ENCODE data around the gene TIPIN. TPM values are rescaled to one million over a fixed set of nuclear protein-coding genes. Genes with fewer than 3 reads are reported as not detected.
A peak's percentile ranks its signal among the peaks of the same experiment; 100 is the strongest.

The TIPIN gene
- total RNA-seq (1 to 10 TPM; 3.2 to 7.4 (median 3.6) TPM), polyA plus RNA-seq (3.8 TPM)
- long read RNA-seq, donor 1, partial matches to known transcripts = 0 of 7 reads
- long read RNA-seq, donor 1, other reads (novel, unspliced or antisense) = 7 of 7 reads
- long read RNA-seq, donor 2, partial matches to known transcripts = 0 of 2 reads
- long read RNA-seq, donor 2, other reads (novel, unspliced or antisense) = 1 of 2 reads
- long read RNA-seq, donor 3, partial matches to known transcripts = 1 of 11 reads
- long read RNA-seq, donor 3, other reads (novel, unspliced or antisense) = 7 of 11 reads
- long read RNA-seq, donor 4, partial matches to known transcripts = 0 of 11 reads
- long read RNA-seq, donor 4, other reads (novel, unspliced or antisense) = 9 of 11 reads

- no peaks in the 10 kb centered on the region for H3K27me3 ChIP-seq (ENCODE audit: control insufficient read depth, insufficient read depth)
- DNase-seq (peak; percentile 98 to 99 (median 98)), ATAC-seq (peak; percentile 99 to 100)
- no peaks in the 10 kb centered on the region for H3K9me3 ChIP-seq (ENCODE audit: control insufficient read depth, low read length)
- 7% methylated on average over 51 of the region's 51 CpGs for WGBS
- no peaks in the 10 kb centered on the region for H3K4me1 ChIP-seq (ENCODE audit: control insufficient read depth, insufficient read depth, low read length)
- H3K27ac ChIP-seq (ENCODE audit: low read length) = peak within 1 kb of the TSS; percentile 20
- H3K4me3 ChIP-seq (ENCODE audit: low read length) = peak within 1 kb of the TSS; percentile 42
- intact Hi-C loops (cut with DNase I) = loop anchor here in 1 of 4 donors (10.0 kb wide), 1 partner anchor 58 kb away; no protein-coding TSS in a partner anchor
These were observed at the start of gene TIPIN for GRCh38 chr15:66356359-66357236. TIPIN (minus strand) TSS chr15:66356685; CDS start chr15:66352947, 3,738 bp downstream.

- ATAC-seq = no peak
- H3K4me1 ChIP-seq (ENCODE audit: control insufficient read depth, insufficient read depth, low read length) = peaks cover 13% of the 10 kb centered on the region
- no peaks in the 10 kb centered on the region for H3K9me3 ChIP-seq (ENCODE audit: control insufficient read depth, low read length)
- H3K27ac ChIP-seq (ENCODE audit: low read length) = no peak overlapping the region
- no peak for DNase-seq
- 35% methylated on average over 3 of the region's 3 CpGs for WGBS
- H3K4me3 ChIP-seq (ENCODE audit: low read length) = no peak overlapping the region
- intact Hi-C loops (cut with DNase I) = loop anchor here in 1 of 4 donors (10.0 kb wide), 1 partner anchor 69 kb away; no protein-coding TSS in a partner anchor
- H3K27me3 ChIP-seq (ENCODE audit: control insufficient read depth, insufficient read depth) = no peaks in the 10 kb centered on the region
These were observed 49.1 kb upstream of the TIPIN start for GRCh38 chr15:66405615-66406014.

- H3K4me3 ChIP-seq (ENCODE audit: low read length) = no peak overlapping the region
- H3K4me1 ChIP-seq (ENCODE audit: control insufficient read depth, insufficient read depth, low read length) = peaks cover 12% of the 10 kb centered on the region
- no peak for DNase-seq
These were observed 48.5 kb upstream of the TIPIN start for GRCh38 chr15:66405007-66405406.

GRCh38 chr15:66404532-66404931, 48.0 kb upstream of the TIPIN start:
- no peak for DNase-seq
- peak; percentile 18 to 22 for ATAC-seq
- no peaks in the 10 kb centered on the region for H3K9me3 ChIP-seq (ENCODE audit: control insufficient read depth, low read length)
- peak overlapping the region; percentile 34 for H3K27ac ChIP-seq (ENCODE audit: low read length)
- intact Hi-C loops (cut with DNase I) = loop anchor here in 1 of 4 donors (10.0 kb wide), 1 partner anchor 70 kb away; no protein-coding TSS in a partner anchor
- H3K27me3 ChIP-seq (ENCODE audit: control insufficient read depth, insufficient read depth) = no peaks in the 10 kb centered on the region
- WGBS = 58% methylated on average over 7 of the region's 7 CpGs
- H3K4me3 ChIP-seq (ENCODE audit: low read length) = no peak overlapping the region
- peaks cover 11% of the 10 kb centered on the region for H3K4me1 ChIP-seq (ENCODE audit: control insufficient read depth, insufficient read depth, low read length)

More at GRCh38 chr15:66405007-66405406, 48.5 kb upstream of the TIPIN start:
- no peak overlapping the region for H3K27ac ChIP-seq (ENCODE audit: low read length)
- 56% methylated on average over 2 of the region's 2 CpGs for WGBS
- no peaks in the 10 kb centered on the region for H3K27me3 ChIP-seq (ENCODE audit: control insufficient read depth, insufficient read depth)
- intact Hi-C loops (cut with DNase I) = loop anchor here in 1 of 4 donors (10.0 kb wide), 1 partner anchor 70 kb away; no protein-coding TSS in a partner anchor
- ATAC-seq = peak; percentile 55
- no peaks in the 10 kb centered on the region for H3K9me3 ChIP-seq (ENCODE audit: control insufficient read depth, low read length)

- intact Hi-C loops (cut with DNase I) = loop anchor here in 1 of 4 donors (10.0 kb wide), 1 partner anchor 71 kb away; no protein-coding TSS in a partner anchor
- no peak overlapping the region for H3K4me3 ChIP-seq (ENCODE audit: low read length)
- peaks cover 7% of the 10 kb centered on the region for H3K4me1 ChIP-seq (ENCODE audit: control insufficient read depth, insufficient read depth, low read length)
- no peak overlapping the region for H3K27ac ChIP-seq (ENCODE audit: low read length)
- no peaks in the 10 kb centered on the region for H3K9me3 ChIP-seq (ENCODE audit: control insufficient read depth, low read length)
- DNase-seq (no peak), ATAC-seq (no peak)
- 72% methylated on average over 8 of the region's 8 CpGs for WGBS
- H3K27me3 ChIP-seq (ENCODE audit: control insufficient read depth, insufficient read depth) = no peaks in the 10 kb centered on the region
These were observed 47.6 kb upstream of the TIPIN start for GRCh38 chr15:66404122-66404521.

- no peaks in the 10 kb centered on the region for H3K27me3 ChIP-seq (ENCODE audit: control insufficient read depth, insufficient read depth)
- DNase-seq (no peak), ATAC-seq (no peak)
- peaks cover 6% of the 10 kb centered on the region for H3K4me1 ChIP-seq (ENCODE audit: control insufficient read depth, insufficient read depth, low read length)
- WGBS = 82% methylated on average over 5 of the region's 5 CpGs
- H3K4me3 ChIP-seq (ENCODE audit: low read length) = no peak overlapping the region
- no peaks in the 10 kb centered on the region for H3K9me3 ChIP-seq (ENCODE audit: control insufficient read depth, low read length)
- intact Hi-C loops (cut with DNase I) = loop anchor here in 1 of 4 donors (10.0 kb wide), 1 partner anchor 71 kb away; no protein-coding TSS in a partner anchor
- H3K27ac ChIP-seq (ENCODE audit: low read length) = no peak overlapping the region
These were observed 46.8 kb upstream of the TIPIN start for GRCh38 chr15:66403323-66403722.

- WGBS = 85% methylated on average over 3 of the region's 3 CpGs
- DNase-seq (no peak), ATAC-seq (no peak)
- Histone ChIP-seq H3K4me1 (ENCODE audit: control insufficient read depth, insufficient read depth, low read length) (peaks cover 6% of the 10 kb centered on the region), H3K9me3 (ENCODE audit: control insufficient read depth, low read length) (no peaks in the 10 kb centered on the region), H3K4me3 (ENCODE audit: low read length) (no peak overlapping the region), H3K27ac (ENCODE audit: low read length) (no peak overlapping the region), H3K27me3 (ENCODE audit: control insufficient read depth, insufficient read depth) (no peaks in the 10 kb centered on the region)
- intact Hi-C loops (cut with DNase I) = loop anchor here in 1 of 4 donors (10.0 kb wide), 1 partner anchor 72 kb away; no protein-coding TSS in a partner anchor
These were observed 46.3 kb upstream of the TIPIN start for GRCh38 chr15:66402761-66403284.

GRCh38 chr15:66401130-66402021, 44.9 kb upstream of the TIPIN start:
- no peak for DNase-seq
- no peak for ATAC-seq
- H3K9me3 ChIP-seq (ENCODE audit: control insufficient read depth, low read length) = no peaks in the 10 kb centered on the region
- no peak overlapping the region for H3K27ac ChIP-seq (ENCODE audit: low read length)
- 84% methylated on average over 8 of the region's 8 CpGs for WGBS
- H3K27me3 ChIP-seq (ENCODE audit: control insufficient read depth, insufficient read depth) = no peaks in the 10 kb centered on the region
- H3K4me3 ChIP-seq (ENCODE audit: low read length) = no peak overlapping the region
- peaks cover 6% of the 10 kb centered on the region for H3K4me1 ChIP-seq (ENCODE audit: control insufficient read depth, insufficient read depth, low read length)
- intact Hi-C loops (cut with DNase I) = loop anchor here in 1 of 4 donors (10.0 kb wide), 1 partner anchor 73 kb away; no protein-coding TSS in a partner anchor

- Histone ChIP-seq H3K27me3 (ENCODE audit: control insufficient read depth, insufficient read depth) (no peaks in the 10 kb centered on the region), H3K9me3 (ENCODE audit: control insufficient read depth, low read length) (no peaks in the 10 kb centered on the region), H3K27ac (ENCODE audit: low read length) (no peak overlapping the region), H3K4me3 (ENCODE audit: low read length) (no peak overlapping the region), H3K4me1 (ENCODE audit: control insufficient read depth, insufficient read depth, low read length) (peaks cover 6% of the 10 kb centered on the region)
- no peak for DNase-seq
- 76% methylated on average over 3 of the region's 3 CpGs for WGBS
- intact Hi-C loops (cut with DNase I) = loop anchor here in 1 of 4 donors (10.0 kb wide), 1 partner anchor 74 kb away; no protein-coding TSS in a partner anchor
- no peak for ATAC-seq
These were observed 43.9 kb upstream of the TIPIN start for GRCh38 chr15:66400351-66400774.

Data from right cardiac atrium (tissue), 5 donors.